Upper lobe of left lung (tissue), 6 donors: ENCODE measurements around the gene AZGP1. TPM values are rescaled to one million over a fixed set of nuclear protein-coding genes. Genes with fewer than 3 reads are reported as not detected.

Source experiments
- ATAC-seq, 2 donors: fragments of 200-7000 bp; cut with Tn5 transposase; one replicate each; pipeline ENCODE4 v1.9.1; 2022; ENCODE audit warnings: mild to moderate bottlenecking in 2 of 2, moderate library complexity in 2 of 2; ENCODE audit not compliant: low FRiP score in 2 of 2
- DNase-seq, 2 donors: peaks; one replicate each; pipeline ENCODE4 v3.0.0-alpha.2; 2019 to 2020
- H3K27ac ChIP-seq, 4 donors: fragments of 200-600 bp; sonication (generic); one replicate each; pipeline ENCODE4 v1.5.1; 2016 to 2019
- H3K27me3 ChIP-seq, 4 donors: fragments of 200-600 bp; sonication (generic); one replicate each; pipeline ENCODE4 v1.5.1; 2017 to 2019
- H3K36me3 ChIP-seq, 4 donors: fragments of 200-600 bp; sonication (generic); one replicate each; pipeline ENCODE4 v1.5.1; 2016 to 2019
- H3K4me1 ChIP-seq, 4 donors: fragments of 200-600 bp; sonication (generic); one replicate each; pipeline ENCODE4 v1.5.1; 2018 to 2019
- H3K4me3 ChIP-seq, 4 donors: fragments of 200-600 bp; sonication (generic); one replicate each; pipeline ENCODE4 v1.5.1; 2017 to 2019; ENCODE audit warnings: mild to moderate bottlenecking in 2 of 4, moderate library complexity in 1 of 4
- H3K9me3 ChIP-seq, 4 donors: fragments of 200-600 bp; sonication (generic); one replicate each; pipeline ENCODE4 v1.5.1; 2018 to 2019
- EP300 ChIP-seq, 4 donors: sonication (generic); formaldehyde crosslinking; IDR thresholded peaks; one replicate each; pipeline ENCODE4 v1.5.1; 2017; ENCODE audit warnings: antibody characterized with exemption in 4 of 4, control low read depth in 2 of 4
- POLR2A ChIP-seq, 4 donors: fragments of 450-650 bp; IDR thresholded peaks; one replicate each; pipeline ENCODE4 v1.5.1; 2016 to 2017; ENCODE audit warnings: antibody characterized with exemption in 4 of 4, mild to moderate bottlenecking in 2 of 4
- POLR2AphosphoS5 ChIP-seq, 2 donors: sonication (generic); formaldehyde crosslinking; IDR thresholded peaks; one replicate each; pipeline ENCODE4 v1.5.1; 2017; ENCODE audit warnings: antibody characterized with exemption in 2 of 2
- WGBS, 2 donors: methylation state at CpG; one replicate each; pipeline ENCODE4 v1.1.5; 2017 to 2018; 5-methylcytosine and 5-hydroxymethylcytosine counted together
- small RNA-seq, 4 donors: library from RNA; depleted of rRNA; stranded (forward); fragments of <200 nt; gene quantifications; one replicate each; pipeline ENCODE3, GENCODE V24; 2016
- total RNA-seq, 6 donors: library from RNA; depleted of rRNA in 4 of 6; stranded (reverse); fragments of >200 nt in 4 of 6; gene quantifications; one replicate each; pipeline versions ENCODE4 v1.1.0 to v1.2.1, GENCODE V29; 2016 to 2021
- TF ChIP-seq, protein P1 (sequence below), 6 experiments: fragments of 450-650 bp in 4 of 6; fragments of 200-600 bp in 2 of 6; sonication (generic) in 2 of 6; IDR thresholded peaks; one replicate each; pipeline ENCODE4 v1.5.1; 2016 to 2019; ENCODE audit warnings: antibody characterized with exemption in 6 of 6
- donor health status: DM: no; HTN: no; CAD: no; lungs with moderate emphysema.
- donor health status: DM: no; HTN: yes; CAD: no; lungs with severe emphysema.

The AZGP1 gene
- total RNA-seq, 6 donors from 2014 or later, result 2.3 to 35.6 (median 28.8) TPM

DNA sequence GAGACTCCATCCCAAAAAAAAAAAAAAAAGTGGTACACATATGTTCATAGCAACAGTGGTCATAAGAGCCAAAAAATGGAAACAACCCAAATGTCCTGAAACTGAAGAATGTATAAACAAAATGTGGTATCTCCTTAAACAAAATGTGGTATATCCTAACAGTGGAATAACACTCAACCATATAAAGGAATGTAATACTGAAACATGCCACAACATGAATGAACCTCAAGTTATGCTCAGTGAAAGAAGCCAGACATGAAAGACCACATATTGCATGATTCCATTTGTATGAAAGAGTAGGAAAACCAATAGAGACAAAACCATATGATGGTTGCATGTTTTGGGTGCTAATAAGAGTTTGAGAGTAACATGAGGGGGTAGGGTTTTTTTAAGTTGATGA is 49.5 kb downstream of the AZGP1 start:
- no peak for ATAC-seq
- Histone ChIP-seq H3K4me3 (no peak overlapping the region), H3K27ac (no peak overlapping the region), H3K4me1 (peaks cover 5 to 16% (median 12%) of the 10 kb centered on the region in 4 donors), H3K27me3 (no peaks in the 10 kb centered on the region), H3K9me3 (no peaks in the 10 kb centered on the region), H3K36me3 (no peaks in the 10 kb centered on the region)
- DNase-seq, result no peak
- TF ChIP-seq POLR2AphosphoS5 (IDR thresholded peaks at IDR 0.05) (no peak), POLR2A (IDR thresholded peaks at IDR 0.05) (no peak)

DNA sequence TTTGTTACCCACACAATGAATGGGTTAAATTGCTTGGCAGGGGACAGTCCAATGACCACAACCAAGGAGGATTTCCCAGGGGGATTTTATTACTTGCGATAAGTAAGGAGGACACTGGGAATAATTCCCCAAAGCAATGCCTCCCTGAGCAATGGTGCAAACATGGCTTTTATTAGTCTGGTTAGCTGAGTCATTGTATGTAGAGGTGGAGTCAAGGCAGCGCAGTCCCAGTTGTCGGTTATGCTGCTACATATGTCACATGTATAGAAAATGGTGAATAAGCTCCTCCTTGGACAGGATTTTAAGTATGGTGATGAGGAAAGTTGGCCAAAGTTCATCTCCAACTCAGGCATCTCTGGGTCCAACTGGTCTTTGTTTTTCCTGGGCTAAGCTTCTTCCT is 52.6 kb downstream of the AZGP1 start:
- no peak overlapping the region for H3K27ac ChIP-seq
- H3K9me3 ChIP-seq, result no peaks in the 10 kb centered on the region
- H3K27me3 ChIP-seq, result no peaks in the 10 kb centered on the region
- TF ChIP-seq EP300 (IDR thresholded peaks at IDR 0.05) (no peak), POLR2A (IDR thresholded peaks at IDR 0.05) (no peak), POLR2AphosphoS5 (IDR thresholded peaks at IDR 0.05) (no peak)
- TF ChIP-seq, protein P1, sequence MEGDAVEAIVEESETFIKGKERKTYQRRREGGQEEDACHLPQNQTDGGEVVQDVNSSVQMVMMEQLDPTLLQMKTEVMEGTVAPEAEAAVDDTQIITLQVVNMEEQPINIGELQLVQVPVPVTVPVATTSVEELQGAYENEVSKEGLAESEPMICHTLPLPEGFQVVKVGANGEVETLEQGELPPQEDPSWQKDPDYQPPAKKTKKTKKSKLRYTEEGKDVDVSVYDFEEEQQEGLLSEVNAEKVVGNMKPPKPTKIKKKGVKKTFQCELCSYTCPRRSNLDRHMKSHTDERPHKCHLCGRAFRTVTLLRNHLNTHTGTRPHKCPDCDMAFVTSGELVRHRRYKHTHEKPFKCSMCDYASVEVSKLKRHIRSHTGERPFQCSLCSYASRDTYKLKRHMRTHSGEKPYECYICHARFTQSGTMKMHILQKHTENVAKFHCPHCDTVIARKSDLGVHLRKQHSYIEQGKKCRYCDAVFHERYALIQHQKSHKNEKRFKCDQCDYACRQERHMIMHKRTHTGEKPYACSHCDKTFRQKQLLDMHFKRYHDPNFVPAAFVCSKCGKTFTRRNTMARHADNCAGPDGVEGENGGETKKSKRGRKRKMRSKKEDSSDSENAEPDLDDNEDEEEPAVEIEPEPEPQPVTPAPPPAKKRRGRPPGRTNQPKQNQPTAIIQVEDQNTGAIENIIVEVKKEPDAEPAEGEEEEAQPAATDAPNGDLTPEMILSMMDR (IDR thresholded peaks at IDR 0.05), result no peak
- no peak overlapping the region for H3K4me3 ChIP-seq
- peaks cover 10 to 20% (median 12%) of the 10 kb centered on the region in 4 donors for H3K4me1 ChIP-seq
- whole genome bisulfite sequencing, 2 donors, result 90 to 91% methylated on average over 3 of the region's 3 CpGs
- H3K36me3 ChIP-seq, result no peaks in the 10 kb centered on the region
- DNase-seq (no peak), ATAC-seq (no peak)

DNA sequence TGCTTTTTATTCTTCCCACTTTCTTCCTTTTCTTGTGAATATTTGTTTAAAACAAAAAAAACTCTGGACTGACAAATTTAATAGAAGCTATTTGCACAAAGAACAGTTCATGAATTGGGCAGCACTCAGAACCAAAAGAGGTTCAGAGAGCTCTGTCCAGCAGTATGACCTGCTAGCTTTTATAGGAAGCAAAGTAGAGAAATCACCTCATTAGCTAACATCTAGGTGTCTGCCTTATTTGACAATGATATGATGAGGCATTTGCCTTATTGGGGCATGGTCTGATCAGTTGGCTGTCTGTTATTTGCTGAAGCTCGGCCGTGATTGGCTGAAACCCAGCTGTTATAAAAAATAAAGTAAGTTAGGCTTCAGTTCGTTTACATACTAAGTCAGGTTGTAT is 55.7 kb downstream of the AZGP1 start:
- WGBS, 2 donors, result 62 to 94% methylated on average over 3 of the region's 3 CpGs
- TF ChIP-seq POLR2A (IDR thresholded peaks at IDR 0.05) (no peak), EP300 (IDR thresholded peaks at IDR 0.05) (no peak)
- Histone ChIP-seq H3K9me3 (no peaks in the 10 kb centered on the region), H3K4me3 (peak overlapping the region in 3 of 4 donors; percentile 88 to 92 (median 90)), H3K4me1 (peaks cover 37 to 51% (median 38%) of the 10 kb centered on the region in 4 donors), H3K27ac (peak overlapping the region in 3 of 4 donors; percentile 94 to 98 (median 96)), H3K27me3 (no peaks in the 10 kb centered on the region), H3K36me3 (peaks cover 0 to 17% (median under 1%) of the 10 kb centered on the region in 4 donors)
- ATAC-seq (no peak), DNase-seq (no peak)

DNA sequence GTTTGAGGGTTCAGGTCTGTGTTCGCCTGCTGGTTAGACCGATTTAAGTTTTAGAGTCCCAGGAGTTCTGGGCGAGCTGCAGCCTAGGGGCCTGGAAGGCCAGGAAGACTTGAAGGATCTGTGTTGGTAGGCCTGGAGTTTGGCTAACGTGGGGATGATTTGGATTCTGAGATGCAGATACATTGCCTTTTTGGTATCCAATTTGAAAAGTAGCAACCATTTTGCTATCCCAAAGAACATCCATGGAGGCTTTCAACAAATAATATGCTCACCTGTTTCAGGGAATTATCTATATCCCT is 56.1 kb downstream of the AZGP1 start:
- Histone ChIP-seq H3K27me3 (no peaks in the 10 kb centered on the region), H3K4me3 (peak overlapping the region; percentile 25 to 92 (median 89)), H3K9me3 (no peaks in the 10 kb centered on the region), H3K4me1 (peaks cover 37 to 51% (median 38%) of the 10 kb centered on the region in 4 donors), H3K27ac (peak overlapping the region; percentile 94 to 98 (median 96)), H3K36me3 (peaks cover 0 to 19% (median 3%) of the 10 kb centered on the region in 4 donors)
- 42 to 44% methylated on average over 3 to 4 of the region's 4 CpGs for WGBS, 2 donors
- ATAC-seq (no peak), DNase-seq (no peak)
- TF ChIP-seq EP300 (IDR thresholded peaks at IDR 0.05) (no peak), POLR2AphosphoS5 (IDR thresholded peaks at IDR 0.05) (no peak), POLR2A (IDR thresholded peaks at IDR 0.05) (no peak)
- TF ChIP-seq, protein P1 (IDR thresholded peaks at IDR 0.05), result no peak

DNA sequence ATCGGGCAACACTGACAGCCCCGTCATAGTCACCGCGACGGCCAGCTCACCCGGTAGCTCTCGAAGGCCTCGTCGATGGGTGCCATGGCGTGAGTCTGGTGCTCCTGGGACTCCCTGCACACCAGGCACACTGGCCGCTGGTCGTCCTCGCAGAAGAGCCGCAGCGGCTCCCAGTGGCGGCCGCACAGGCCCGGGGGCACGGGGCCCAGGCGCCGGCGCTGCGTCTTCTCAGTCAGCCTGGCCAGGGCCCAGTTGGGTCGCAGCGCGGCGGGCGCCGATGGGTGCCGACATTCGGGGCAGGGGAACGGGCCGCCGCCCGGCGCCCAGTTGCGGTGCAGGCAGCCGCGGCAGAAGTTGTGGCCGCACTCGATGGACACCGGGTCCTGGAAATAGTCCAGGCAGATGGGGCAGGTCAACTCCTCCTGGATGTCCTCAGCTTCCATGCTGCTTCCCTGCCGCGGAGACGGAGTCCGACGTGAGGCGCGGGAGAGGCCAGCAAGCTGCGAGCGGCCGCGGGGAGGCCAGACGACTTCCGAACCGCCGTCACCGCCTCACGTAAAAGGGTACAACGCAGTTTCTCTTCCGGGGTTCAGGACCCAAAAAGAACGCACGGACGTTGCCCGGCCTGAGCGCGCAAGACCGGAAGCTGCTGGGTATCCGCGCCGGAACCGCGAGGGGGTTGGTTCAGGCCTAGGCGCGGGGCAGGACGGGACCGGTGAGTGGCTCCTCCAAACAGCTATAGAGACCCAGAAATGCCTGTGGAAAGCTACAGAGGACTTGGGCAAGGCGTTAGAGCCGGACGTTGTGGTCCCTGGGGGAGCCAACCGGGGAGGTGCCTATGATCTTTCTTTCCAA is 56.6 kb downstream of the AZGP1 start, which contains the start of gene TRIM4:
Gene TRIM4 (minus strand): TSS at position 572 of the 855 bp plus-strand sequence. CDS start 129 bp downstream, at position 443.
- no peaks in the 10 kb centered on the region for H3K27me3 ChIP-seq
- H3K4me1 ChIP-seq, result peaks cover 37 to 51% (median 38%) of the 10 kb centered on the region in 4 donors
- TF ChIP-seq POLR2AphosphoS5 (IDR thresholded peaks at IDR 0.05) (peak; percentile 86 to 94), EP300 (IDR thresholded peaks at IDR 0.05) (peak in 1 of 4 donors; percentile 55), POLR2A (IDR thresholded peaks at IDR 0.05) (peak; percentile 59 to 93 (median 86))
- TF ChIP-seq, protein P1 (IDR thresholded peaks at IDR 0.05), result peak in 5 of 6 experiments; percentile 15 to 47 (median 29)
- peaks cover 0 to 19% (median 3%) of the 10 kb centered on the region in 4 donors for H3K36me3 ChIP-seq
- 1 to 3% methylated on average over 32 to 36 of the region's 81 CpGs for WGBS, 2 donors
- peak; percentile 94 to 95 for DNase-seq
- H3K9me3 ChIP-seq, result no peaks in the 10 kb centered on the region
- H3K4me3 ChIP-seq, result peak within 1 kb of the TSS; percentile 84 to 92 (median 89)
- ATAC-seq, result peak; percentile 99
- H3K27ac ChIP-seq, result peak within 1 kb of the TSS; percentile 94 to 98 (median 96)

Small RNAs within 50 kb of the gene (small RNA-seq; reads per million reads assigned to genes)
- 0 reads per million in 4 donors for gene RF00019
- 0 reads per million in 4 donors for gene RF00561

Other genes with a start within 250 kb of the AZGP1 start
- 1 to 10 TPM in 4 of 6 donors, under 1 TPM in 1, not detected in 1; 0.69 to 1.7 (median 1.1) TPM for gene CYP3A7, start 240.8 kb downstream of the AZGP1 start, total RNA-seq
- gene CYP3A4, start 191.8 kb downstream of the AZGP1 start, total RNA-seq, result 1 to 10 TPM in 1 of 6 donors, under 1 TPM in 2, not detected in 3; 0.34 to 1.5 (median 0.46) TPM
- not detected for gene CYP3A43, start 148.0 kb downstream of the AZGP1 start, total RNA-seq
- under 1 TPM in 2 of 6 donors, not detected in 4; 0.59 to 0.67 TPM for gene OR2AE1, start 99.0 kb downstream of the AZGP1 start, total RNA-seq
- gene TRIM4, start 56.5 kb downstream of the AZGP1 start, total RNA-seq, result 100 to 1,000 TPM in 1 of 6 donors, 10 to 100 TPM in 5; 31.2 to 107 (median 42.1) TPM
- gene GJC3, start 46.4 kb downstream of the AZGP1 start, total RNA-seq, result 1 to 10 TPM in 1 of 6 donors, under 1 TPM in 2, not detected in 3; 0.24 to 3.1 (median 0.31) TPM
- 10 to 100 TPM; 19.3 to 50.4 (median 36.9) TPM for gene ZKSCAN1, start 39.6 kb upstream of the AZGP1 start, total RNA-seq
- 10 to 100 TPM in 4 of 6 donors, 1 to 10 TPM in 2; 8.6 to 17.8 (median 10.8) TPM for gene ZSCAN21, start 73.7 kb upstream of the AZGP1 start, total RNA-seq
- 10 to 100 TPM; 18.4 to 50.3 (median 22.8) TPM for gene ZNF3, start 105.7 kb upstream of the AZGP1 start, total RNA-seq
- 100 to 1,000 TPM in 1 of 6 donors, 10 to 100 TPM in 5; 23.4 to 217 (median 53.9) TPM for gene COPS6, start 112.9 kb upstream of the AZGP1 start, total RNA-seq
- gene MCM7, start 125.4 kb upstream of the AZGP1 start, total RNA-seq, result 10 to 100 TPM; 29.3 to 78.6 (median 44.1) TPM
- 100 to 1,000 TPM in 1 of 6 donors, 10 to 100 TPM in 5; 17.3 to 142 (median 19.4) TPM for gene AP4M1, start 125.6 kb upstream of the AZGP1 start, total RNA-seq
- 10 to 100 TPM; 33.4 to 76.5 (median 53.0) TPM for gene TAF6, start 143.3 kb upstream of the AZGP1 start, total RNA-seq
- 10 to 100 TPM in 2 of 6 donors, 1 to 10 TPM in 4; 2.9 to 14.6 (median 6.5) TPM for gene CNPY4, start 143.6 kb upstream of the AZGP1 start, total RNA-seq
- gene MBLAC1, start 150.9 kb upstream of the AZGP1 start, total RNA-seq, result 10 to 100 TPM in 1 of 6 donors, 1 to 10 TPM in 5; 1.0 to 11.4 (median 3.3) TPM
- gene LAMTOR4, start 172.9 kb upstream of the AZGP1 start, total RNA-seq, result 100 to 1,000 TPM; 111 to 223 (median 148) TPM
- gene TRAPPC14, start 182.7 kb upstream of the AZGP1 start, total RNA-seq, result 100 to 1,000 TPM in 1 of 6 donors, 10 to 100 TPM in 5; 12.6 to 108 (median 25.3) TPM
- 10 to 100 TPM in 1 of 6 donors, 1 to 10 TPM in 4, not detected in 1; 2.4 to 11.5 (median 5.2) TPM for gene GAL3ST4, start 192.6 kb upstream of the AZGP1 start, total RNA-seq
- 10 to 100 TPM in 1 of 6 donors, 1 to 10 TPM in 2, under 1 TPM in 3; 0.20 to 25.1 (median 0.96) TPM for gene GPC2, start 201.3 kb upstream of the AZGP1 start, total RNA-seq
- 1 to 10 TPM in 5 of 6 donors, not detected in 1; 1.5 to 5.2 (median 2.8) TPM for gene STAG3, start 201.9 kb upstream of the AZGP1 start, total RNA-seq
- gene PVRIG, start 243.9 kb upstream of the AZGP1 start, total RNA-seq, result 1 to 10 TPM in 5 of 6 donors, under 1 TPM in 1; 0.63 to 6.3 (median 1.7) TPM